Endothelial cell of umbilical vein (primary cell): Measurements from ENCODE around the gene FALEC. TPM values are rescaled to one million over a fixed set of nuclear protein-coding genes. Genes with fewer than 3 reads are reported as not detected.

Experiments used
- BruUV-seq: library from RNA; stranded (reverse); fragments of 400-500 nt; replicated peaks from 2 replicates; lab custom pipeline; 2021; lab: Mats Ljungman, UMichigan
- CTCF ChIA-PET: fragments of 300-600, 350-600 bp; sonication (Branson Sonifier 250); formaldehyde crosslinking; loops from one replicate; lab custom pipeline; 2021; ENCODE audit warnings: antibody characterized with exemption, inconsistent platforms; lab: Charles Lee
- POLR2A ChIA-PET: fragments of 300-600, 350-600 bp; sonication (Branson Sonifier 250); formaldehyde crosslinking; loops from one replicate; lab custom pipeline; 2021; ENCODE audit warnings: antibody characterized with exemption, inconsistent platforms; lab: Charles Lee
- DNase-seq: peaks from one replicate; pipeline ENCODE4 v3.0.0-alpha.2; 2011; ENCODE audit warnings: low read depth, low spot score
- FAIRE-seq: peaks from 2 replicates; lab custom pipeline; 2011; peaks lifted over from hg19 to GRCh38; lab: Jason Lieb, UNC
- H2AFZ ChIP-seq: 2 replicates; pipeline ENCODE4 v1.6.0; 2012; ENCODE audit warnings: low read depth, low read length, control low read depth, inconsistent platforms
- H3K27ac ChIP-seq: 2 replicates; pipeline ENCODE4 v1.5.1; 2011; ENCODE audit warnings: low read depth, mild to moderate bottlenecking, control low read depth, low read length, moderate library complexity; ENCODE audit not compliant: insufficient read depth
- H3K27me3 ChIP-seq, 2 experiments: 2 replicates each; pipeline versions ENCODE4 v1.6.0 to v1.6.1; 2011; ENCODE audit warnings: low read length in 2 of 2, mixed read lengths in 1 of 2; ENCODE audit not compliant: control insufficient read depth in 2 of 2, insufficient read depth in 2 of 2
- H3K36me3 ChIP-seq, 2 experiments: 2 replicates in 1 of 2; 3 replicates in 1 of 2; pipeline ENCODE4 v1.5.1; 2011; ENCODE audit warnings: low read length in 2 of 2, mild to moderate bottlenecking in 1 of 2, moderate library complexity in 1 of 2; ENCODE audit not compliant: control insufficient read depth in 2 of 2, insufficient read depth in 2 of 2; ENCODE audit errors: extremely low read depth in 1 of 2
- H3K4me1 ChIP-seq: 3 replicates; pipeline ENCODE4 v1.5.1; 2011; ENCODE audit warnings: mild to moderate bottlenecking, low read length; ENCODE audit not compliant: control insufficient read depth, insufficient read depth; ENCODE audit errors: extremely low read depth
- H3K4me2 ChIP-seq: 2 replicates; pipeline ENCODE4 v1.6.1; 2011; ENCODE audit warnings: low read length, control low read depth, mixed read lengths; ENCODE audit not compliant: insufficient read depth
- H3K4me3 ChIP-seq, 3 experiments: fragments of 200-600 bp in 1 of 3; sonication (generic), shearing (Covaris generic) in 1 of 3; replicated peaks in 1 of 3; 2 replicates each; pipeline ENCODE4 v1.5.1; 2011 to 2016; ENCODE audit warnings: control low read depth in 3 of 3, low read length in 3 of 3, mild to moderate bottlenecking in 2 of 3, inconsistent platforms in 1 of 3, low read depth in 1 of 3, moderate library complexity in 1 of 3; ENCODE audit not compliant: insufficient read depth in 1 of 3
- H3K79me2 ChIP-seq: 2 replicates; pipeline ENCODE4 v1.6.0; 2012; ENCODE audit warnings: low read length, inconsistent platforms; ENCODE audit not compliant: control insufficient read depth, insufficient read depth
- H3K9ac ChIP-seq: replicated peaks from 2 replicates; pipeline ENCODE3; 2011; ENCODE audit warnings: low read length, control low read depth; ENCODE audit not compliant: insufficient read depth; ENCODE audit errors: extremely low read depth
- H3K9me1 ChIP-seq: replicated peaks from 3 replicates; pipeline ENCODE4 v1.6.0; 2011; ENCODE audit warnings: mild to moderate bottlenecking, low read length; ENCODE audit not compliant: control insufficient read depth, insufficient read depth; ENCODE audit errors: extremely low read depth
- H3K9me3 ChIP-seq: replicated peaks from 2 replicates; pipeline ENCODE4 v1.5.1; 2012; ENCODE audit warnings: low read length, inconsistent platforms; ENCODE audit not compliant: control insufficient read depth, insufficient read depth
- H4K20me1 ChIP-seq: replicated peaks from 2 replicates; pipeline ENCODE3; 2011; ENCODE audit warnings: mild to moderate bottlenecking, low read length; ENCODE audit not compliant: control insufficient read depth, insufficient read depth; ENCODE audit errors: extremely low read depth
- EZH2 ChIP-seq: IDR thresholded peaks from 2 replicates; pipeline ENCODE4 v1.6.1; 2012; ENCODE audit warnings: borderline replicate concordance, low read depth, mild to moderate bottlenecking, moderate library complexity, low read length, inconsistent platforms; ENCODE audit not compliant: severe bottlenecking
- FOS ChIP-seq: IDR thresholded peaks from 2 replicates; pipeline ENCODE4 v1.6.1; 2011; ENCODE audit warnings: mild to moderate bottlenecking, low read length, moderate library complexity, borderline replicate concordance; ENCODE audit not compliant: insufficient read depth
- GATA2 ChIP-seq: IDR thresholded peaks from 2 replicates; pipeline ENCODE4 v1.7.0; 2011; ENCODE audit warnings: low read depth, mild to moderate bottlenecking, moderate library complexity, mixed read lengths, low read length; ENCODE audit not compliant: insufficient read length, insufficient read depth
- JUN ChIP-seq: IDR thresholded peaks from 2 replicates; pipeline ENCODE4 v1.6.1; 2011; ENCODE audit warnings: borderline replicate concordance, low read depth; ENCODE audit not compliant: insufficient read length, insufficient read depth
- MYC ChIP-seq: IDR thresholded peaks from one replicate; pipeline ENCODE4 v1.6.1; 2011; ENCODE audit warnings: mild to moderate bottlenecking, low read depth, low read length
- POLR2A ChIP-seq: IDR thresholded peaks from 2 replicates; pipeline ENCODE4 v1.6.1; 2012; ENCODE audit warnings: low read depth, mild to moderate bottlenecking, control low read depth, low read length
- POLR2AphosphoS5 ChIP-seq: IDR thresholded peaks from 2 replicates; pipeline ENCODE4 v1.6.1; 2012; ENCODE audit warnings: low read depth, mild to moderate bottlenecking, control low read depth, low read length, moderate library complexity; ENCODE audit not compliant: insufficient read depth
- dilution Hi-C: fragments of 300-500 bp; cut with MboI; formaldehyde crosslinking; loops from one replicate; pipeline ENCODE4 v1.15.0; 2019; ENCODE audit warnings: low sequenced_read_pairs; ENCODE audit not compliant: extremely low pct_ligation_motif_present
- intact Hi-C: fragments of 100-400 bp; cut with micrococcal nuclease; formaldehyde crosslinking; loops from one replicate; pipeline ENCODE4 v1.10.0; 2022
- polyA plus RNA-seq, 4 experiments: library from polyadenylated mRNA; depleted of rRNA in 3 of 4; stranded (reverse) in 3 of 4; unstranded in 1 of 4; fragments of >200 nt; gene quantifications; 2 replicates each; pipeline versions ENCODE4 v1.2.1 to v1.2.3, GENCODE V29; 2011 to 2012; ENCODE audit warnings: missing spikeins in 1 of 4
- total RNA-seq: library from RNA; stranded (reverse); gene quantifications from 2 replicates; pipeline ENCODE4 v1.2.3, GENCODE V29; 2021
- TF ChIP-seq, protein P1 (sequence below), 2 donors: IDR thresholded peaks; 1 replicate in 1 of 2; 2 replicates in 1 of 2; pipeline ENCODE4 v1.5.1; 2011; ENCODE audit warnings: low read length in 2 of 2, mild to moderate bottlenecking in 2 of 2, moderate library complexity in 2 of 2, control low read depth in 1 of 2, inconsistent platforms in 1 of 2, low read depth in 1 of 2; ENCODE audit not compliant: insufficient read depth in 1 of 2; ENCODE audit errors: extremely low read depth in 1 of 2
- TF ChIP-seq, protein P2 (sequence below): IDR thresholded peaks from 2 replicates; pipeline ENCODE4 v1.6.1; 2011; ENCODE audit not compliant: insufficient read depth, insufficient read length

The FALEC gene
- total and polyA plus RNA-seq, 2 donors (not counting 3 experiments of a cell fraction or from before 2014, with no cell fraction given): not detected

DNA sequence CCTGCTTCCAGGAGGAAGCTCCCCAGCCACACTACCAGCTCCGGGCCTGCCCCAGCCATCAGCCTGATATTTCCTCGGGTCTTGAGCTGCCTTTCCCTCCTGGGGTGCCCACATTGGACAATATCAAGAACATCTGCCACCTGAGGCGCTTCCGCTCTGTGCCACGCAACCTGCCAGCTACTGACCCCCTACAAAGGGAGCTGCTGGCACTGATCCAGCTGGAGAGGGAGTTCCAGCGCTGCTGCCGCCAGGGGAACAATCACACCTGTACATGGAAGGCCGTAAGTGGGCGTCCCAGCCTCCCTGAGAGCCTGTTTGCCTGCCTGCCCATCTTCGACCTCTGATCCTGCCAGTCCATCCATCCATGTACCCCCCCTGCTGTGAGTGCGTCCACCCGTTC, 4.0 kb upstream of the FALEC start:
- no TSS peak for BruUV-seq
- dilution Hi-C loops: no loop called here
- Histone ChIP-seq H4K20me1 (no peaks in the 10 kb centered on the region), H3K9ac (no peak overlapping the region), H3K9me1 (no peaks in the 10 kb centered on the region), H3K4me3 (no peak overlapping the region), H3K27me3 (no peaks in the 10 kb centered on the region), H3K36me3 (no peaks in the 10 kb centered on the region), H3K9me3 (no peaks in the 10 kb centered on the region), H3K4me1 (peaks cover 14% of the 10 kb centered on the region), H2AFZ (no peak overlapping the region), H3K79me2 (no peaks in the 10 kb centered on the region), H3K27ac (no peak overlapping the region), H3K4me2 (no peak overlapping the region)
- ChIA-PET CTCF (interaction anchor here (0.6 to 2.0 kb wide), 2 partner anchors 21 to 133 kb away, joined by 4 to 5 read pairs; no protein-coding TSS in a partner anchor), POLR2A (no interaction called here)
- TF ChIP-seq GATA2 (no peak), POLR2A (no peak), EZH2 (no peak), POLR2AphosphoS5 (no peak), FOS (no peak), JUN (no peak), MYC (no peak)
- TF ChIP-seq, protein P1, sequence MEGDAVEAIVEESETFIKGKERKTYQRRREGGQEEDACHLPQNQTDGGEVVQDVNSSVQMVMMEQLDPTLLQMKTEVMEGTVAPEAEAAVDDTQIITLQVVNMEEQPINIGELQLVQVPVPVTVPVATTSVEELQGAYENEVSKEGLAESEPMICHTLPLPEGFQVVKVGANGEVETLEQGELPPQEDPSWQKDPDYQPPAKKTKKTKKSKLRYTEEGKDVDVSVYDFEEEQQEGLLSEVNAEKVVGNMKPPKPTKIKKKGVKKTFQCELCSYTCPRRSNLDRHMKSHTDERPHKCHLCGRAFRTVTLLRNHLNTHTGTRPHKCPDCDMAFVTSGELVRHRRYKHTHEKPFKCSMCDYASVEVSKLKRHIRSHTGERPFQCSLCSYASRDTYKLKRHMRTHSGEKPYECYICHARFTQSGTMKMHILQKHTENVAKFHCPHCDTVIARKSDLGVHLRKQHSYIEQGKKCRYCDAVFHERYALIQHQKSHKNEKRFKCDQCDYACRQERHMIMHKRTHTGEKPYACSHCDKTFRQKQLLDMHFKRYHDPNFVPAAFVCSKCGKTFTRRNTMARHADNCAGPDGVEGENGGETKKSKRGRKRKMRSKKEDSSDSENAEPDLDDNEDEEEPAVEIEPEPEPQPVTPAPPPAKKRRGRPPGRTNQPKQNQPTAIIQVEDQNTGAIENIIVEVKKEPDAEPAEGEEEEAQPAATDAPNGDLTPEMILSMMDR (IDR thresholded peaks at IDR 0.05; ENCODE audit: extremely low read depth in 1 of 2, insufficient read depth in 1 of 2, low read depth in 1 of 2, low read length in 2 of 2): no peak
- TF ChIP-seq, protein P2, sequence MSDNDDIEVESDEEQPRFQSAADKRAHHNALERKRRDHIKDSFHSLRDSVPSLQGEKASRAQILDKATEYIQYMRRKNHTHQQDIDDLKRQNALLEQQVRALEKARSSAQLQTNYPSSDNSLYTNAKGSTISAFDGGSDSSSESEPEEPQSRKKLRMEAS: no peak
- DNase-seq (no peak), FAIRE-seq (no peak)
- intact Hi-C loops: no loop called here
